HEK293T (cell line): Measurements from ENCODE around the gene TRIM66.

Experiments
- CTCF ChIA-PET: fragments of 350-600 bp; formaldehyde crosslinking; extraction: SDS; loops from one replicate; lab custom pipeline; 2021; ENCODE audit warnings: antibody characterized with exemption, inconsistent platforms; lab: Yijun Ruan, JAX
- POLR2A ChIA-PET: fragments of 350-600 bp; formaldehyde crosslinking; extraction: SDS; loops from one replicate; lab custom pipeline; 2020; ENCODE audit warnings: antibody characterized with exemption, inconsistent platforms; lab: Yijun Ruan, JAX
- DNase-seq: peaks from one replicate; pipeline ENCODE4 v3.0.0; 2012; ENCODE audit warnings: mixed read lengths; ENCODE audit errors: extremely low spot score
- ARNT ChIP-seq: fragments of 450-650 bp; IDR thresholded peaks from 2 replicates; pipeline ENCODE4 v1.6.1; 2017; ENCODE audit warnings: mild to moderate bottlenecking
- BHLHE40 ChIP-seq: fragments of 450-650 bp; IDR thresholded peaks from 2 replicates; pipeline ENCODE4 v1.6.1; 2016; ENCODE audit warnings: mild to moderate bottlenecking, moderate library complexity, borderline replicate concordance
- CTBP1 ChIP-seq: fragments of 450-650 bp; IDR thresholded peaks from 2 replicates; pipeline ENCODE4 v1.6.1; 2016; ENCODE audit warnings: borderline replicate concordance
- ELF4 ChIP-seq: fragments of 450-650 bp; IDR thresholded peaks from 2 replicates; pipeline ENCODE4 v1.6.1; 2017; ENCODE audit warnings: antibody characterized with exemption
- FOXA1 ChIP-seq: fragments of 450-650 bp; IDR thresholded peaks from 2 replicates; pipeline ENCODE4 v1.6.1; 2016; ENCODE audit warnings: mild to moderate bottlenecking
- FOXK2 ChIP-seq: fragments of 450-650 bp; IDR thresholded peaks from 2 replicates; pipeline ENCODE4 v1.6.1; 2016; ENCODE audit warnings: mild to moderate bottlenecking
- FOXM1 ChIP-seq: fragments of 450-650 bp; IDR thresholded peaks from 2 replicates; pipeline ENCODE4 v1.6.1; 2017; ENCODE audit warnings: mild to moderate bottlenecking, borderline replicate concordance
- HDGF ChIP-seq: fragments of 450-650 bp; IDR thresholded peaks from 2 replicates; pipeline ENCODE4 v1.6.1; 2017; ENCODE audit warnings: antibody characterized with exemption, borderline replicate concordance
- L3MBTL2 ChIP-seq: fragments of 450-650 bp; conservative IDR thresholded peaks from 2 replicates; pipeline ENCODE4 v1.6.1; 2016; ENCODE audit warnings: mild to moderate bottlenecking
- LEF1 ChIP-seq: fragments of 450-650 bp; IDR thresholded peaks from 2 replicates; pipeline ENCODE4 v1.6.1; 2017; ENCODE audit warnings: mild to moderate bottlenecking, borderline replicate concordance
- NFRKB ChIP-seq: fragments of 450-650 bp; IDR thresholded peaks from 2 replicates; pipeline ENCODE4 v1.6.1; 2016; ENCODE audit warnings: mild to moderate bottlenecking, moderate library complexity
- PKNOX1 ChIP-seq: fragments of 450-650 bp; IDR thresholded peaks from 2 replicates; pipeline ENCODE4 v1.6.1; 2016
- SP1 ChIP-seq: fragments of 450-650 bp; IDR thresholded peaks from 2 replicates; pipeline ENCODE4 v1.6.1; 2017
- SUZ12 ChIP-seq: fragments of 450-650 bp; IDR thresholded peaks from 2 replicates; pipeline ENCODE4 v1.6.1; 2016; ENCODE audit warnings: mild to moderate bottlenecking
- TARDBP ChIP-seq: fragments of 450-650 bp; IDR thresholded peaks from 2 replicates; pipeline ENCODE4 v1.6.1; 2016
- ZNF384 ChIP-seq: fragments of 450-650 bp; IDR thresholded peaks from 2 replicates; pipeline ENCODE4 v1.6.1; 2016

The TRIM66 gene

GRCh38 chr11:8573777-8574176 is 108.7 kb downstream of the TRIM66 start:
- no peak for TF ChIP-seq TARDBP
- TF ChIP-seq NFRKB, result no peak
- no peak for TF ChIP-seq FOXA1
- no peak for TF ChIP-seq FOXM1
- no peak for TF ChIP-seq CTBP1
- TF ChIP-seq SP1, result no peak
- no peak for TF ChIP-seq LEF1
- no peak for TF ChIP-seq SUZ12
- no peak for TF ChIP-seq L3MBTL2
- no peak for TF ChIP-seq ELF4
- no peak for TF ChIP-seq FOXK2
- no peak for TF ChIP-seq HDGF
- no peak for TF ChIP-seq ZNF384
- no peak for TF ChIP-seq PKNOX1
- TF ChIP-seq ARNT, result no peak
- no peak for TF ChIP-seq BHLHE40
- ChIA-PET CTCF (no interaction called here), POLR2A (no interaction called here)
- DNase-seq, result no peak

DNA sequence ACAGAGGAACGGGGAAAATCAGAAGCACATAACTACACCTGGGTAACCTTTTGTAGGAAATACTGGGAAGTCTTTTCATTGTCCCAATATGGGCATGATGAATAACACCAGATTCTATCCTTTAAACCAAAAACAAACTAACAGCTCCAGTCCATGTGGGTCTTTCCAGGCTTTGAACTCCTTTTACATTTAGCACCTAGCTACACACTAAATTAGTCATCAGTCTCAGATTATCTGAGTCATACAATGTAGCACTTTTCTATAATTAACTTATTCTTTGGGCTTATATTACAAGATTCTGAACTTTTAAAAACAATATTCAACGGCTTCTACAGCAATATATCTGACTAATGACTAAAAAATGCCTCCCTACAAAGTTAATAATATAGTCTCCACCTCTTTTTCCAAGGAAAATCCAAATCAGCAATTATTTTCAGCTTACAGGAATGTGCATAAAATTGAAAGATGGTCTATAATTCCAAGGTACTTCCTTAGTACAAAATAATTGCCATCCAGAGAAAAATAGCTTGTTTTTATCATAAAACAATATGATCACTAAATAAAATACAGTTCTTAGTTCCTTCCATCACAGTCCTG is 114.8 kb downstream of the TRIM66 start:
- ChIA-PET POLR2A (interaction anchor here (1.8 kb wide), 1 partner anchor 115 kb away, joined by 5 read pairs; the partner anchor contains the start of genes RPL27A and TRIM66), CTCF (interaction anchor here (1.0 to 1.9 kb wide), 7 partner anchors 9 to 341 kb away, joined by 3 to 7 read pairs (median 3); no protein-coding TSS in a partner anchor)
- no peak for DNase-seq
- no peak for TF ChIP-seq SUZ12
- no peak for TF ChIP-seq CTBP1
- TF ChIP-seq HDGF, result no peak
- TF ChIP-seq NFRKB, result no peak
- no peak for TF ChIP-seq BHLHE40
- no peak for TF ChIP-seq FOXK2
- no peak for TF ChIP-seq TARDBP
- TF ChIP-seq L3MBTL2, result no peak
- TF ChIP-seq SP1, result no peak
- no peak for TF ChIP-seq ARNT
- no peak for TF ChIP-seq LEF1
- no peak for TF ChIP-seq ELF4
- TF ChIP-seq PKNOX1, result no peak
- TF ChIP-seq FOXM1, result no peak
- no peak for TF ChIP-seq ZNF384
- no peak for TF ChIP-seq FOXA1

- ChIA-PET POLR2A (interaction anchor here (1.8 kb wide), 1 partner anchor 116 kb away, joined by 5 read pairs; the partner anchor contains the start of genes RPL27A and TRIM66), CTCF (interaction anchor here (0.7 to 1.9 kb wide), 14 partner anchors 9 to 559 kb away, joined by 3 to 7 read pairs (median 3); no protein-coding TSS in a partner anchor)
- TF ChIP-seq LEF1 (no peak), PKNOX1 (peak; percentile 44)
- DNase-seq, result peak; percentile 11
Measured at GRCh38 chr11:8566613-8567210, 115.8 kb downstream of the TRIM66 start.

DNA sequence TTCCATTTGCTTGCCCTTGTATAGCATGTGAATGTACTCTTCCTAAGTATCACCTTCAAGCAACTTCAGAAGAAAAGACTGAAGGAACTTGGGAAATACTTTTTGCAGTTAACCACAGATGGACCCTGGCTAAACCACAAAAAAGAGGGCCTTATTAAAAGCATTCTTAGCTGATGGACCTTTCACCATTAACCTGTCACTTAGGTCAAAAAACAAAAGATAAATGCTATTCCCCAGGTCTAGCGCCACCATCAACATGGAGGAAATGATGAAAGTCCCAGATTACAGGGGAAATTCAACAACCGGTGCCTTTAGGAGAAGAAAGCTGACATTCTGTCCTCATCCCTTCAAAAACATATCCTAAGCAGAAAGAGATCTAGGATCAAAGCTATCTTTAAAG is 117.9 kb downstream of the TRIM66 start:
- POLR2A ChIA-PET, result no interaction called here
- TF ChIP-seq LEF1 (no peak), FOXA1 (no peak), ELF4 (no peak), CTBP1 (no peak), L3MBTL2 (no peak)
- CTCF ChIA-PET, result no interaction called here
- no peak for DNase-seq
